Measurements from ENCODE around the gene RAMP3. TPM values are rescaled to one million over a fixed set of nuclear protein-coding genes. Genes with fewer than 3 reads are reported as not detected.
A peak's percentile ranks its signal among the peaks of the same experiment; 100 is the strongest.

Gene RAMP3
- total and polyA plus RNA-seq, 9 of the 15 experiments (the other 6 are each of a cell fraction or from before 2014, with no cell fraction given), result not detected

DNA sequence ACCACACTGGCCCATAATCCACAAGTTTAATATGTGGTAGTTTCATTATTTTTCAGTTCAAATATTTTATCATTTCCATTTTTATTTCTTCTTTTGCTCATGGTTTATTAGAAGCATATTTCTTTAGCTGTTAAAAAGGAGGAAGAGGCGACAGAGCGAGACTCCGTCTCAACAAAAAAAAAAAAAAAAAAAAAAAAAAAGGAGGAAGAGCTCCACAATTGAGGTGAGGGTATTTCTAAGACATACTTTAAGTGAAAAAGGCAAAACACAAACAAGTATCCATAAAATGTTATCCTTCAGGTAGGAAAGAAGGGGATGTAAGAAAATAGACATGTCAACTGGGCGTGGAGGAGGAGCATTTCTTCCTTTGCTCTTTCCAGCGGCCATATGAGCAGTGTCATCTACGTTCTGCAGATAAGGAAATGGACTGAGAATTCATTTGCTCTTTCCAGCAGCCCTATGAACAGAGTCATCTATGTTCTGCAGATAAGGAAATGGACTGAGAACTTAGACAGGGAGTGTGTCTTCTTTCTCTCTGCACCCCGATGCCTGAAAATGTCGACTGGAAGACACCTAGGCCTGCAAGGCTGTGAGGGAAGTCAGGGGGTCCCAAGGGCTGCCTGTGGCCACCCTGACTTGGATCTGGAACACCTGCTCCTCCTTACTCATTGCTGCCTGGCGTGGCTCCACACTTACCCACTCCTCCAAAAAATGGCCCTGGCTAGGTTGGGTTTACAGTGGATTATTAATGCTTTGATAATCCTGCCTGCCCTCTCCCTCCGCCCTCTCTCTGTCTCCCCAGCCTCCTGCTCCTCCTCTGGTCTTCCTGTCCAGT is 18.9 kb upstream of the RAMP3 start (continued):
- TF ChIP-seq, protein P1, sequence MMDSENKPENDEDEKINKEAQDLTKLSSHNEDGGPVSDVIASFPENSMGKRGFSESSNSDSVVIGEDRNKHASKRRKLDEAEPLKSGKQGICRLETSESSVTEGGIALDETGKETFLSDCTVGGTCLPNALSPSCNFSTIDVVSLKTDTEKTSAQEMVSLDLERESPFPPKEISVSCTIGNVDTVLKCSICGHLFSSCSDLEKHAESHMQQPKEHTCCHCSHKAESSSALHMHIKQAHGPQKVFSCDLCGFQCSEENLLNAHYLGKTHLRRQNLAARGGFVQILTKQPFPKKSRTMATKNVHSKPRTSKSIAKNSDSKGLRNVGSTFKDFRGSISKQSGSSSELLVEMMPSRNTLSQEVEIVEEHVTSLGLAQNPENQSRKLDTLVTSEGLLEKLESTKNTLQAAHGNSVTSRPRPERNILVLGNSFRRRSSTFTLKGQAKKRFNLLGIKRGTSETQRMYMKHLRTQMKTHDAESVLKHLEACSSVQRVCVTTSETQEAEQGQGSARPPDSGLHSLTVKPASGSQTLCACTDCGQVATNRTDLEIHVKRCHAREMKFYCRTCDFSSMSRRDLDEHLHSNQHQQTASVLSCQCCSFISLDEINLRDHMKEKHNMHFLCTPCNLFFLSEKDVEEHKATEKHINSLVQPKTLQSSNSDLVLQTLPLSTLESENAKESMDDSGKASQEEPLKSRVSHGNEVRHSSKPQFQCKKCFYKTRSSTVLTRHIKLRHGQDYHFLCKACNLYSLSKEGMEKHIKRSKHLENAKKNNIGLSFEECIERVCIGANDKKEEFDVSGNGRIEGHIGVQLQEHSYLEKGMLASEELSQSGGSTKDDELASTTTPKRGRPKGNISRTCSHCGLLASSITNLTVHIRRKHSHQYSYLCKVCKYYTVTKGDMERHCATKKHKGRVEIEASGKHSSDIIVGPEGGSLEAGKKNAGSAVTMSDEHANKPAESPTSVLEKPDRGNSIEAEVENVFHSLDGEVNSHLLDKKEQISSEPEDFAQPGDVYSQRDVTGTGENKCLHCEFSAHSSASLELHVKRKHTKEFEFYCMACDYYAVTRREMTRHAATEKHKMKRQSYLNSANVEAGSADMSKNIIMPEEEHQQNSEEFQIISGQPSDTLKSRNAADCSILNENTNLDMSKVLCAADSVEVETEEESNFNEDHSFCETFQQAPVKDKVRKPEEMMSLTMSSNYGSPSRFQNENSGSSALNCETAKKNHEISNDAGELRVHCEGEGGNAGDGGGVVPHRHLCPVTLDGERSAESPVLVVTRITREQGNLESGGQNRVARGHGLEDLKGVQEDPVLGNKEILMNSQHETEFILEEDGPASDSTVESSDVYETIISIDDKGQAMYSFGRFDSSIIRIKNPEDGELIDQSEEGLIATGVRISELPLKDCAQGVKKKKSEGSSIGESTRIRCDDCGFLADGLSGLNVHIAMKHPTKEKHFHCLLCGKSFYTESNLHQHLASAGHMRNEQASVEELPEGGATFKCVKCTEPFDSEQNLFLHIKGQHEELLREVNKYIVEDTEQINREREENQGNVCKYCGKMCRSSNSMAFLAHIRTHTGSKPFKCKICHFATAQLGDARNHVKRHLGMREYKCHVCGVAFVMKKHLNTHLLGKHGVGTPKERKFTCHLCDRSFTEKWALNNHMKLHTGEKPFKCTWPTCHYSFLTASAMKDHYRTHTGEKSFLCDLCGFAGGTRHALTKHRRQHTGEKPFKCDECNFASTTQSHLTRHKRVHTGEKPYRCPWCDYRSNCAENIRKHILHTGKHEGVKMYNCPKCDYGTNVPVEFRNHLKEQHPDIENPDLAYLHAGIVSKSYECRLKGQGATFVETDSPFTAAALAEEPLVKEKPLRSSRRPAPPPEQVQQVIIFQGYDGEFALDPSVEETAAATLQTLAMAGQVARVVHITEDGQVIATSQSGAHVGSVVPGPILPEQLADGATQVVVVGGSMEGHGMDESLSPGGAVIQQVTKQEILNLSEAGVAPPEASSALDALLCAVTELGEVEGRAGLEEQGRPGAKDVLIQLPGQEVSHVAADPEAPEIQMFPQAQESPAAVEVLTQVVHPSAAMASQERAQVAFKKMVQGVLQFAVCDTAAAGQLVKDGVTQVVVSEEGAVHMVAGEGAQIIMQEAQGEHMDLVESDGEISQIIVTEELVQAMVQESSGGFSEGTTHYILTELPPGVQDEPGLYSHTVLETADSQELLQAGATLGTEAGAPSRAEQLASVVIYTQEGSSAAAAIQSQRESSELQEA (IDR thresholded peaks at IDR 0.05; ENCODE audit: low read depth), result no peak
- TF ChIP-seq ZNF76 (CRISPR knock-in tag; IDR thresholded peaks at IDR 0.05; ENCODE audit: borderline replicate concordance) (no peak), PML (IDR thresholded peaks at IDR 0.05; ENCODE audit: low read length) (no peak), RBM14 (IDR thresholded peaks at IDR 0.05; ENCODE audit: borderline replicate concordance, insufficient read depth, low read depth, low read length) (no peak), NONO (IDR thresholded peaks at IDR 0.05; ENCODE audit: low read depth in 2 of 2, low read length in 1 of 2) (no peak), KDM1A (IDR thresholded peaks at IDR 0.05) (peak in 1 of 2 experiments; percentile 41; a peak in 1 of 4 replicates), ADNP (tag; IDR thresholded peaks at IDR 0.05) (no peak), ZBTB8A (IDR thresholded peaks at IDR 0.05; ENCODE audit: partially characterized antibody) (no peak), GATA2 (CRISPR knock-in tag; IDR thresholded peaks at IDR 0.05) (peak; percentile 62; the same call in 1 of the 2 replicates), SRF (CRISPR knock-in tag; IDR thresholded peaks at IDR 0.05) (no peak; a peak in 1 of 4 replicates), ZBTB7A (IDR thresholded peaks at IDR 0.05; ENCODE audit: borderline replicate concordance, control insufficient read depth, low read depth, low read length) (no peak), MXI1 (IDR thresholded peaks at IDR 0.05; ENCODE audit: low read depth, low read length) (no peak)
- TF ChIP-seq, protein P2, sequence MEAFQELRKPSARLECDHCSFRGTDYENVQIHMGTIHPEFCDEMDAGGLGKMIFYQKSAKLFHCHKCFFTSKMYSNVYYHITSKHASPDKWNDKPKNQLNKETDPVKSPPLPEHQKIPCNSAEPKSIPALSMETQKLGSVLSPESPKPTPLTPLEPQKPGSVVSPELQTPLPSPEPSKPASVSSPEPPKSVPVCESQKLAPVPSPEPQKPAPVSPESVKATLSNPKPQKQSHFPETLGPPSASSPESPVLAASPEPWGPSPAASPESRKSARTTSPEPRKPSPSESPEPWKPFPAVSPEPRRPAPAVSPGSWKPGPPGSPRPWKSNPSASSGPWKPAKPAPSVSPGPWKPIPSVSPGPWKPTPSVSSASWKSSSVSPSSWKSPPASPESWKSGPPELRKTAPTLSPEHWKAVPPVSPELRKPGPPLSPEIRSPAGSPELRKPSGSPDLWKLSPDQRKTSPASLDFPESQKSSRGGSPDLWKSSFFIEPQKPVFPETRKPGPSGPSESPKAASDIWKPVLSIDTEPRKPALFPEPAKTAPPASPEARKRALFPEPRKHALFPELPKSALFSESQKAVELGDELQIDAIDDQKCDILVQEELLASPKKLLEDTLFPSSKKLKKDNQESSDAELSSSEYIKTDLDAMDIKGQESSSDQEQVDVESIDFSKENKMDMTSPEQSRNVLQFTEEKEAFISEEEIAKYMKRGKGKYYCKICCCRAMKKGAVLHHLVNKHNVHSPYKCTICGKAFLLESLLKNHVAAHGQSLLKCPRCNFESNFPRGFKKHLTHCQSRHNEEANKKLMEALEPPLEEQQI (IDR thresholded peaks at IDR 0.05), result no peak
- TF ChIP-seq, protein P3, sequence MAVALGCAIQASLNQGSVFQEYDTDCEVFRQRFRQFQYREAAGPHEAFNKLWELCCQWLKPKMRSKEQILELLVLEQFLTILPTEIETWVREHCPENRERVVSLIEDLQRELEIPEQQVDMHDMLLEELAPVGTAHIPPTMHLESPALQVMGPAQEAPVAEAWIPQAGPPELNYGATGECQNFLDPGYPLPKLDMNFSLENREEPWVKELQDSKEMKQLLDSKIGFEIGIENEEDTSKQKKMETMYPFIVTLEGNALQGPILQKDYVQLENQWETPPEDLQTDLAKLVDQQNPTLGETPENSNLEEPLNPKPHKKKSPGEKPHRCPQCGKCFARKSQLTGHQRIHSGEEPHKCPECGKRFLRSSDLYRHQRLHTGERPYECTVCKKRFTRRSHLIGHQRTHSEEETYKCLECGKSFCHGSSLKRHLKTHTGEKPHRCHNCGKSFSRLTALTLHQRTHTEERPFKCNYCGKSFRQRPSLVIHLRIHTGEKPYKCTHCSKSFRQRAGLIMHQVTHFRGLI (CRISPR knock-in tag; IDR thresholded peaks at IDR 0.05), result no peak
